Glutamatergic neuron (in vitro differentiated cells): Measurements from ENCODE around the gene CFLAR. TPM values are rescaled to one million over a fixed set of nuclear protein-coding genes. Genes with fewer than 3 reads are reported as not detected.

Experiments used
- DNase-seq: peaks from one replicate; pipeline ENCODE4 v3.0.0; 2022
- H3K27ac Mint-ChIP-seq: one replicate; pipeline ENCODE4 v1.8.0; 2020; ENCODE audit warnings: mild to moderate bottlenecking, mixed read lengths, inconsistent platforms; ENCODE audit not compliant: unreplicated experiment
- H3K27me3 Mint-ChIP-seq: one replicate; pipeline ENCODE4 v1.8.0; 2020; ENCODE audit warnings: mild to moderate bottlenecking, moderate library complexity, mixed read lengths, inconsistent platforms; ENCODE audit not compliant: unreplicated experiment
- H3K36me3 Mint-ChIP-seq: one replicate; pipeline ENCODE4 v1.8.0; 2020; ENCODE audit warnings: mild to moderate bottlenecking, mixed read lengths, inconsistent platforms; ENCODE audit not compliant: unreplicated experiment
- H3K4me1 Mint-ChIP-seq: one replicate; pipeline ENCODE4 v1.8.0; 2020; ENCODE audit warnings: mild to moderate bottlenecking, low read depth, mixed read lengths, inconsistent platforms; ENCODE audit not compliant: unreplicated experiment
- H3K4me3 Mint-ChIP-seq: one replicate; pipeline ENCODE4 v1.8.0; 2020; ENCODE audit warnings: mild to moderate bottlenecking, mixed read lengths, inconsistent platforms; ENCODE audit not compliant: unreplicated experiment
- H3K9me3 Mint-ChIP-seq: one replicate; pipeline ENCODE4 v1.8.0; 2020; ENCODE audit warnings: mild to moderate bottlenecking, moderate library complexity, mixed read lengths, inconsistent platforms; ENCODE audit not compliant: unreplicated experiment
- CTCF ChIP-seq: fragments of 200-600 bp; sonication (generic); IDR thresholded peaks from one replicate; pipeline ENCODE4 v1.5.0; 2021; ENCODE audit not compliant: partially characterized antibody, unreplicated experiment
- total RNA-seq: library from RNA; stranded (reverse); fragmentation: NEBNext Ultra II Directional; extraction: Animal tissue kit (Norgen Biotek cat#: 25700); gene quantifications from one replicate; pipeline ENCODE4 v1.2.1, GENCODE V29; 2021; ENCODE audit not compliant: unreplicated experiment

CFLAR gene
- total RNA-seq, 1 donor from 2014 or later = 88.0 TPM

DNA sequence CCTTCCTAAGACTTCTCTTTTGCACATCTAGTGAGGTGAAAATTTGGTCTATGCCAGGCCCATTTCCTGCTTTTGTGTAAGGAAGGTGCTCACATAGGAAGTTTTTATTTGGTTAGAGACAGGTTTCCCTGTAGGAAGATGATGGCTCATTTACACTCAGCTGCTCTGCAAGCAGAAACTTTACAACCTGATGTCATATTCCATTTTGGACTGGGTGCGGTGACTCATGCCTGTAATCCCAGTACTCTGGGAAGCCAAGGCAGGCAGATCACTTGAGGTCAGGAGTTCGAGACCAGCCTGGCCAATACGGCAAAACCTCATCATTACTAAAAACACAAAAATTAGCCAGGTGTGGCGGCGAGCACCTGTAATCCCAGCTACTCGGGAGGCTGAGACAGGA is 102.8 kb downstream of the CFLAR start:
- Mint-ChIP-seq H3K4me1 (peaks cover 6% of the 10 kb centered on the region), H3K27me3 (no peaks in the 10 kb centered on the region), H3K36me3 (no peaks in the 10 kb centered on the region), H3K4me3 (no peak overlapping the region), H3K27ac (no peak overlapping the region), H3K9me3 (peaks cover 2% of the 10 kb centered on the region)
- no peak for DNase-seq
- no peak for TF ChIP-seq CTCF

DNA sequence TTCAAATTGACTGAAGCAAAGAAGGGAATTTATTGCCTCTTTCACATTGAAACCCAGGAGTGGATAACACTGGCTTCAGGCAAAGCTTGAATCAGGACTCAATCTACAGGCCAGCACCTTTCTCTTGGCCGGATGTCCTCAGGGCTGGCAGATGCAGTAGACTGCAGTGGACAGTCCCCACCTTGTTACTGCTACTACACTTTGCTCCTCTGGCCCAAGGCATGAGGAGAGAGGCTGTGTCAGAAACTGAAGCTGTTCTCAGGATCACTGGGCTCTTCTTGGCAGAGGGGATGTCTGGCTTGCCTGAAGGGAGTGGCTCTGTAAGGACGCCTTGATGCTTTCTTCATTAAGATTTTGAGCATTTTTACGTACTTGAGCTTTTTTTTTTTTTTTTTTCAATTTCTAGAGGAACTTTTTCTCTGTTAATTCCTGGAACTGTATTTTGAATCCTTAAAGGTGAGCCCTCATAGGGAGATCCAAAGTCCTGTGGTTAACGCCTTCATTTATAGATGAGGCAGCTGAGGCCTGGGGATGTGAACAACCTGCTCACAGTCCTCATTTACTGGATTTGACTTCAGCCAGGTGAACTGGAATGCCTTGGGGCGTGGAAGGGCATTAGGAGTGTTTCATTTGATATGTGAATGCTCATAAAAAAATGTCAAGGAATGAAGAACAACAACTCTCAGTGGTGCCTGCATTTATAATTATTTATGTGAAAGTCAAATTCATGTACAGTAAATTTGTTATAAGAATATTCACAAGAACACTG is 103.5 kb downstream of the CFLAR start:
- Mint-ChIP-seq H3K27me3 (no peaks in the 10 kb centered on the region), H3K9me3 (no peaks in the 10 kb centered on the region)

DNA sequence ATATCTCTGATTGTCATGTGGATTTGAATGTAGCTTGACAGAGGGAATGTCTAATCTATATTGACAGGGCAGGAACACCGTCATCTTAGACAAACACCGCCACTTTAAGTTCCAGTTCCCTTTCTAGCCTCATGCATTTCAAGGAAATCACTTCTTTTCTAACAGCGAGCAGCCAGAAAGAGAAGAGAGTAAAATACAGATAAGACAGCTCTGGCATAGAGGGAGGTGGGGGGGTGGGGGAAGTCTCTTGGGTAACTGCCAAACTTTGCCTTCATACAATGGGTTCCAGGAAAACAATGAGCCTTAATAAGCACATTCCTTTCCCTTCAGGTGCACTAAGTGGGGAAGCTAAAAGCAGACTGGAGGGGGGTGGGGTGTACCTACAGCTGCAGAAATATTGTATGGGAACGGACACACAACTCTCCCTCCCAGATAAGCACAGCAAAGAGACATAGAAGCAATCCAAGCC is 104.2 kb downstream of the CFLAR start:
- Mint-ChIP-seq H3K27me3 (no peaks in the 10 kb centered on the region), H3K4me1 (peaks cover 6% of the 10 kb centered on the region), H3K9me3 (no peaks in the 10 kb centered on the region), H3K27ac (no peak overlapping the region), H3K4me3 (no peak overlapping the region), H3K36me3 (no peaks in the 10 kb centered on the region)
- TF ChIP-seq CTCF = no peak
- DNase-seq = no peak

More for the DNA sequence above, 103.5 kb downstream of the CFLAR start:
- Mint-ChIP-seq H3K27ac (no peak overlapping the region), H3K4me1 (peaks cover 6% of the 10 kb centered on the region), H3K36me3 (no peaks in the 10 kb centered on the region), H3K4me3 (no peak overlapping the region)
- no peak for DNase-seq
- TF ChIP-seq CTCF = no peak

GRCh38 chr2:201223089-201224073 is 107.4 kb downstream of the CFLAR start:
- no peak for DNase-seq
- no peak for TF ChIP-seq CTCF
- no peaks in the 10 kb centered on the region for H3K9me3 Mint-ChIP-seq
- H3K4me1 Mint-ChIP-seq = peaks cover 6% of the 10 kb centered on the region
- no peaks in the 10 kb centered on the region for H3K36me3 Mint-ChIP-seq
- no peak overlapping the region for H3K27ac Mint-ChIP-seq
- no peaks in the 10 kb centered on the region for H3K27me3 Mint-ChIP-seq
- H3K4me3 Mint-ChIP-seq = no peak overlapping the region

Other genes starting within 250 kb of the CFLAR start
- 44.9 TPM for gene PPIL3, start 227.1 kb upstream of the CFLAR start, total RNA-seq
- 19.7 TPM for gene NIF3L1, start 226.8 kb upstream of the CFLAR start, total RNA-seq
- gene ORC2, start 152.5 kb upstream of the CFLAR start, total RNA-seq = 28.2 TPM
- gene HYCC2, start 44.5 kb upstream of the CFLAR start, total RNA-seq = 32.8 TPM
- gene NDUFB3, start 44.2 kb upstream of the CFLAR start, total RNA-seq = 93.9 TPM
- gene CASP10, start 67.0 kb downstream of the CFLAR start, total RNA-seq = not detected
- not detected for gene CASP8, start 144.4 kb downstream of the CFLAR start, total RNA-seq
- gene FLACC1, start 241.2 kb downstream of the CFLAR start, total RNA-seq = 1.2 TPM